HG02588 (cell line): ENCODE measurements around the gene FIG4.
"Not testable (repeated sequence)": the region's sequence is repeated elsewhere in the genome, so short reads cannot be mapped to it uniquely, and the experiment has no call there.

Experiments used
- ATAC-seq: cut with Tn5 transposase; IDR thresholded peaks from one replicate; pipeline ENCODE4 v1.9.1; 2021; ENCODE audit warnings: mild to moderate bottlenecking, moderate library complexity; ENCODE audit not compliant: unreplicated experiment

FIG4 gene

DNA sequence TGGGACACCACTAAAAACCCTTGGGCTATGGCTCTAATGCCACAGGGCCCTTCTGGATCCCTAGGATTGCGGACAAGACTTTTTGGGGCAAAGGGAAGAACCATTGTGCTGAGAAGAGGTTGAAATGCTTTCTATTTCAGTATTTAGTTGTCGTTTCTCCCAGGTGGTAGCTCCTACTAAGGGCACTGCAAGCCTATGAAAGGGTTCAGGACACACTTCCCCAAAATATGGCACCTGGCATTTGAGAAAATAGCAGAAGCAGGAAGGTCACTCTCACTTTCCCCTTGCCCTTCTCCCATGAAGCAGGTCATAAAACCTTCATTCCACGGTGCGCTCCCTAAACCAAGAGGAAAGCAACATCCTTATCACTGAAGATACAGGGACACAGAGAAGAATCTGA, 161.6 kb downstream of the FIG4 start:
- no peak for ATAC-seq

- ATAC-seq, result no peak
Measured at GRCh38 chr6:109853426-109853825, 162.3 kb downstream of the FIG4 start.

DNA sequence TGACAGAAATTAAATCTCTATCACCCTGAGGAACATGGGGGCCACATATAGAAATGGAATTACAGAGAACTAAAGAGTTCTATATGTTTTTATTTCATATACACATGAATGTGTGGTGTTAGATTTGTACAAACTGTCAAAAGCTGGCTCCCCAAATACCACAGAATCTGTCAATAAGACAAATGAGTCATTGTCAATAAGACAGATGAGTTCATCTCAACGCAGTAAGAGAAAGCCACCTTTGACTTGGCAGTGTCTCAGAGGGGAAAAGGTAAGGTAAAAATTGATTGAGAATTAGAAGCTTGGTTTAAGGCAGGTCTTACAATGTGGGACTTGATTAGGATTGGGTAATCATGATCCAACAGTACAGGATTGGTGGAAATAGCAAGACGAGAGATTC, 162.9 kb downstream of the FIG4 start:
- ATAC-seq, result no peak

DNA sequence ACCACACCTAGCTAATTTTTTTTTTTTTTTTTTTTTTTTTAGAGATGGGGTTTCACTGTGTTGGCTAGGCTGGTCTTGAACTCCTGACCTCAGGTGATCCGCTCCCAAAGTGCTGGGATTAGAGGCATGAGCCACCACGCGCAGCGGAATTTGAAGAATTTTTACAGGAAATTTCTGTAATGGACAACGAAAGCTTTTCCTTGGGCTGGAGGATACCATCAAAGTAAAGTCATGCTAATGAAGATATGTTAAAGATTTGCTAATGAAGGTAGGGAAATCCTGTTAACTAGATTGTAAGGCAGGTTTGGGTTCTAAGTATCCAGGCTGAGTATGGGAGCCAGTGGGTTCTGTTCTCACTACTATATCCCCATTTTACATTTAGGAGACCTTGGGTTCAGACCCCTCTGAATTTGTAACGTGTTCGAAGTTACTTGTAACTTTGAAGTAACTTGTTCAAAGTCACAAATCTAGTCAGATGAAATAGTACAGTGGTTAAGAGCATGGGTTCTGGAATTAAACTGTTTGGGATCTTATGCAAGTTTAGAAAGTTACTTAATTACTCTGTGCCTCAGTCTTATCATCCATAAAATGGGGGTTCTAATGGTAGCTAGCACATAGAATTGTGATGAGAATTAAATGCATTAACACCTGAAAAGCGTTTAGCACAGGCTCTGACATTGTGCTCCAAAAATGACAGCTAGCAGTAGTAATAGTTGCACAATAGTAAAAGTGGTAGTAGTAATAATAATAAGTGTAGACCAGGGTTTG, 163.6 kb downstream of the FIG4 start:
- no peak for ATAC-seq

GRCh38 chr6:109855476-109856040, 164.5 kb downstream of the FIG4 start:
- not testable (repeated sequence) for ATAC-seq

GRCh38 chr6:109861946-109862345, 170.8 kb downstream of the FIG4 start:
- ATAC-seq, result no peak

DNA sequence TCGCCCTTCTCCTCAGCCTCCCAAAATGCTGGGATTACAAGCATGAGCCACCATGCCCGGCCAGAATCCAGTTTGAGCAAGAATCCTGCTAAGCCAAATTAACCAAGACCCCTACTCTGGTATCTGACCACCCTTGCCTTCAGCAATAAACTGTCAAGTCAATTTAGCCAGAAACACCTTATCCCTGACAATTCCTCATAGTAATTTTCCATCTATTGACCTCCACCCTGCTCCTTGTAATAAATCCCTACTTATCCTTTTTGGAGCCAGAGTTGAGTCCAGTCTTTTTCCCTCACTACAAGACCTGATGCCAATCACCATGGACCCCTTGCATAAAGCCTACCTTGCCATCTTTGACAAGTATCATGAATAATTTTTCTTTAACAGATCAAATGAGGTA, 173.0 kb downstream of the FIG4 start:
- no peak for ATAC-seq

- no peak for ATAC-seq
Measured at GRCh38 chr6:109865968-109866367, 174.9 kb downstream of the FIG4 start.

DNA sequence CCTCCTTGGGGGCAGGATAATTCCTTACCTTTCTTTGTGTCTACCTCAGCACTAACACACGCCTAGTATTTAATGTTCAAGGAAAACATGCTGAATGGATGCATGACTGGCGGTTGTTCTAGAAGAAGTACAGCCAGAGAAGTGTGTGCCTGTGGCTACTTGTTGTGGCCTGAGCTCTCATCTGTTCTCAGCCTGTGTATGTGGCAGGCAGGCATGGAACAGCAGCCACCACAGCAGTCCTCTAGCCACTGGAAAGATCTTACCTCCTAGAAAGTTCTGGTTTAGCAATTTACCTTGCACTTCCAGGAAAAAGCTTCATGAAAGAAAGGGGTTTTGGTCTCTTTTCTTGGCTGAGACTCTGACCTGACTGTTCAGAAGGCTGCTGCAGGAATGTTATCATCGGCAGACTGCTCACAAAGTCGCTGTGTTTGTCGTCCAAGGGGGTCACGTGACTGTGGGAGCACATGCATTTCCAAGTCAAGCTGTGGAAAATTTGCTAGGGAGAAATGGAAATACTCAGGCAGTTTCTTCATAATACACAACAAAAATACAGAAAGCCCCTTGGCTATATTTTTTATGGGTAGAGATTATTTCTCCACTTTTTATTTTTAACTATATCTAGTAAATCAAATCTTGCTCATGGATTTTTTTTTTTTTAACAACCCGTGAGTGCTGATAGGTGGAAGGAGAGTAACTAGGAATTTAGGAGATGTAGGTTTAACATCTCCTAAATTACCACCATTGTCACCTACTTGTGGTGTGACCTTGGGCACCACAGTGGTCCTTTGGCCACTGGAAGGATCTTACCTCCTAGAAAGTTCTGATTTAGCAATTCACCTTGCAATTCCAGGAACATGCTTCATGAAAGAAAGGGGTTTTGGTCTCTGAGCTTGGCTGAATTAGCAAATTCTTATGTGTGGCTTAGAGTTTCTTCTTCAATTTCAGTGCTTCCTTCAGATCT, 176.2 kb downstream of the FIG4 start:
- no peak for ATAC-seq

- no peak for ATAC-seq
Measured at GRCh38 chr6:109867970-109868358, 176.9 kb downstream of the FIG4 start.

GRCh38 chr6:109869398-109870088, 178.4 kb downstream of the FIG4 start:
- ATAC-seq, result not testable (repeated sequence)

DNA sequence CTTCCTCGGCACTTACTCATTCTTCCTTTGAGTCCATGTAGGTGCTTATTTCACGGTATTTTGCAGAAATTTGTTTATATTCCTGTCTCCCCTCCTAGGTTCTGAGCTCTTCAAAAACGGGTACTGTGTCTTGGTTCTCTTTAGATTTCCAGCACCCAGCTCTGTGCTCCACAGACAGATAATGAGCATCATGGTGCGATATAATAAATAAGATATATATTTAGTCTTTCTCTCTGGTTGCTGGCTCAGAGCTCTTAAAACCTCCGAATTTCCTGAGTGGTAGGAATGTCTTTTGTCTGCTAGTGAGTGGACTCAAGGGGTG, 179.0 kb downstream of the FIG4 start:
- ATAC-seq, result no peak

DNA sequence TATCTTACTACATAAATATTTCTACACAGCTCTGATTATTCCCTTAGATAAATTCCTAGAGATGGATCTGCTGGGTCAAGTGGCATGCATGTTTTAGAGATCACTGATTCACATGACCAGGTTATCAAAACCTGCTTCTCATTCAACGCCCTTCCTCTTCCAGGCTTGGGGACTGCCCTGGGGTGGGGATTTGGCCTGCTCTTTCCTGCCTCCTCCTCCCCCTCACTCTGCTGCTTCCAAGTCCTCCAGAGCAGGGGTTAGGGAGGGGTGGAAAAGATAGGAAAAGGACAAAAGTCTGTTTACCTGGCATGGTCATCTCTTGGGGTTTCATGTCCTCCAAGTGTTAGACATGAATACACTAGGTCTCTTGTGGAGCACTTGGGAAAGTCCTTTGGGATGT, 181.5 kb downstream of the FIG4 start:
- no peak for ATAC-seq

- ATAC-seq, result no peak
Measured at GRCh38 chr6:109872968-109873545, 182.0 kb downstream of the FIG4 start.

DNA sequence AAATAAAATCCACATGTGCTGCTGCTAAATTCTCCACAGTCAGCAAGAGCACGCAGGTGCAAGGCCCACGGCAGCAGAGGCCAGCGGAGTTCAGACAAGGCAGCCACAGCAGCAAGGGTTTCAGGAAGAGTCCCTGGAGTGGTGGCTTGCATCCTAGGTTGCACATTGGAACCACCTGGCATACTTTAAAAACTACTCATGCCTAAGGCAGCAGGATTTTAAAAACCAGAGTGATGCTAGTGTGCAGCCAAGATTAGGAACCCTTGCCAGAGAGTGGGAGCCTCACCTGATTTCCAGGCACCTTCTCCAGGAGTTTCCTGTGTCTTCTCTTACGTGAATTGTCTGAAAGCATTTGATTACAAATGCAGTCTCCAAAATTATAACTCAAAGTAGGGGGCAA, 183.0 kb downstream of the FIG4 start:
- no peak for ATAC-seq

- no peak for ATAC-seq
Measured at GRCh38 chr6:109874621-109875020, 183.5 kb downstream of the FIG4 start.
